Chondrocyte (in vitro differentiated cells): ENCODE measurements around the gene CEP170B. TPM values are rescaled to one million over a fixed set of nuclear protein-coding genes. Genes with fewer than 3 reads are reported as not detected.
A peak's percentile ranks its signal among the peaks of the same experiment; 100 is the strongest.

Experiments used
- DNase-seq: peaks from one replicate; pipeline ENCODE4 v3.0.0; 2021; ENCODE audit warnings: mixed read lengths, low spot score
- H3K27ac Mint-ChIP-seq: one replicate; pipeline ENCODE4 v1.8.0; 2021; ENCODE audit warnings: mild to moderate bottlenecking, moderate library complexity, mixed read lengths; ENCODE audit not compliant: unreplicated experiment
- H3K27me3 Mint-ChIP-seq: 2 replicates; pipeline ENCODE4 v1.8.0; 2021; ENCODE audit warnings: low read depth, mixed read lengths
- H3K36me3 Mint-ChIP-seq: 2 replicates; pipeline ENCODE4 v1.8.0; 2021; ENCODE audit warnings: low read depth, mixed read lengths
- H3K4me1 Mint-ChIP-seq: 2 replicates; pipeline ENCODE4 v1.8.0; 2021; ENCODE audit warnings: low read depth, mild to moderate bottlenecking, mixed read lengths
- H3K4me3 Mint-ChIP-seq: one replicate; pipeline ENCODE4 v1.8.0; 2021; ENCODE audit warnings: mild to moderate bottlenecking, moderate library complexity, mixed read lengths; ENCODE audit not compliant: unreplicated experiment
- H3K9me3 Mint-ChIP-seq: 2 replicates; pipeline ENCODE4 v1.8.0; 2021; ENCODE audit warnings: low read depth, mixed read lengths
- CTCF ChIP-seq: fragments of 200-600 bp; sonication (generic); IDR thresholded peaks from 2 replicates; pipeline ENCODE4 v1.5.0; 2021; ENCODE audit warnings: antibody characterized with exemption, mild to moderate bottlenecking, moderate library complexity
- total RNA-seq: library from RNA; stranded (reverse); gene quantifications from 3 replicates; pipeline ENCODE4 v1.2.1, GENCODE V29; 2021

Gene CEP170B
- total RNA-seq, 1 donor from 2014 or later = 39.2 TPM

- peak overlapping the region; percentile 65 for H3K4me3 Mint-ChIP-seq
- peak; percentile 80 for TF ChIP-seq CTCF
- H3K9me3 Mint-ChIP-seq = no peaks in the 10 kb centered on the region
- DNase-seq = peak; percentile 94
- peaks cover 4% of the 10 kb centered on the region for H3K4me1 Mint-ChIP-seq
- peaks cover 3% of the 10 kb centered on the region for H3K36me3 Mint-ChIP-seq
- no peaks in the 10 kb centered on the region for H3K27me3 Mint-ChIP-seq
- no peak overlapping the region for H3K27ac Mint-ChIP-seq
These were observed 67.9 kb downstream of the CEP170B start for GRCh38 chr14:104932676-104933631.

- H3K4me1 Mint-ChIP-seq = peaks cover 4% of the 10 kb centered on the region
- peaks cover 8% of the 10 kb centered on the region for H3K36me3 Mint-ChIP-seq
- peak overlapping the region; percentile 60 for H3K4me3 Mint-ChIP-seq
- H3K9me3 Mint-ChIP-seq = no peaks in the 10 kb centered on the region
- no peak for TF ChIP-seq CTCF
- no peaks in the 10 kb centered on the region for H3K27me3 Mint-ChIP-seq
- H3K27ac Mint-ChIP-seq = no peak overlapping the region
- DNase-seq = no peak
These were observed 69.0 kb downstream of the CEP170B start for GRCh38 chr14:104933746-104934733.

GRCh38 chr14:104935026-104935650, 70.1 kb downstream of the CEP170B start:
- no peaks in the 10 kb centered on the region for H3K9me3 Mint-ChIP-seq
- H3K4me3 Mint-ChIP-seq = no peak overlapping the region
- TF ChIP-seq CTCF = no peak
- peaks cover 4% of the 10 kb centered on the region for H3K4me1 Mint-ChIP-seq
- H3K27me3 Mint-ChIP-seq = no peaks in the 10 kb centered on the region
- DNase-seq = no peak
- peaks cover 10% of the 10 kb centered on the region for H3K36me3 Mint-ChIP-seq
- H3K27ac Mint-ChIP-seq = no peak overlapping the region

GRCh38 chr14:104935955-104936354, 70.9 kb downstream of the CEP170B start:
- H3K36me3 Mint-ChIP-seq = peaks cover 16% of the 10 kb centered on the region
- no peak for TF ChIP-seq CTCF
- no peak for DNase-seq
- no peaks in the 10 kb centered on the region for H3K27me3 Mint-ChIP-seq
- peak overlapping the region; percentile 36 for H3K27ac Mint-ChIP-seq
- no peak overlapping the region for H3K4me3 Mint-ChIP-seq
- peaks cover 4% of the 10 kb centered on the region for H3K4me1 Mint-ChIP-seq
- H3K9me3 Mint-ChIP-seq = no peaks in the 10 kb centered on the region
